ENCODE measurements around the gene WDR48. TPM values are rescaled to one million over a fixed set of nuclear protein-coding genes. Genes with fewer than 3 reads are reported as not detected.

WDR48 gene
- polyA plus RNA-seq, 4 donors: 70.3 to 112 (median 93.5) TPM

- DNase-seq (ENCODE audit: low read depth in 4 of 4, low spot score in 3 of 4): no peak
Observed at GRCh38 chr3:39100500-39100886, 48.7 kb downstream of the WDR48 start.

- no peak for DNase-seq (ENCODE audit: low read depth in 4 of 4, low spot score in 3 of 4)
Observed at GRCh38 chr3:39101022-39101689, 49.3 kb downstream of the WDR48 start.

GRCh38 chr3:39102504-39103323 lies 50.9 kb downstream of the WDR48 start:
- DNase-seq (ENCODE audit: low read depth in 4 of 4, low spot score in 3 of 4): no peak

- no peak for DNase-seq (ENCODE audit: low read depth in 4 of 4, low spot score in 3 of 4)
Observed at GRCh38 chr3:39103324-39103693, 51.5 kb downstream of the WDR48 start.

- no peak for DNase-seq (ENCODE audit: low read depth in 4 of 4, low spot score in 3 of 4)
Observed at GRCh38 chr3:39103791-39104552, 52.2 kb downstream of the WDR48 start.

GRCh38 chr3:39104961-39105686 lies 53.3 kb downstream of the WDR48 start:
- no peak for DNase-seq (ENCODE audit: low read depth in 4 of 4, low spot score in 3 of 4)

- no peak for DNase-seq (ENCODE audit: low read depth in 4 of 4, low spot score in 3 of 4)
Observed at GRCh38 chr3:39105687-39106063, 53.9 kb downstream of the WDR48 start.

- no peak for DNase-seq (ENCODE audit: low read depth in 4 of 4, low spot score in 3 of 4)
Observed at GRCh38 chr3:39106281-39106811, 54.5 kb downstream of the WDR48 start.

GRCh38 chr3:39106851-39107387 lies 55.1 kb downstream of the WDR48 start:
- DNase-seq (ENCODE audit: low read depth in 4 of 4, low spot score in 3 of 4): peak in 2 of 4 donors; percentile 18 to 27

GRCh38 chr3:39107388-39108199 lies 55.8 kb downstream of the WDR48 start, which contains the start of the genes GORASP1 and TTC21A:
Gene GORASP1, minus strand, starts transcription at chr3:39107627. Its CDS starts 86 bp downstream, at chr3:39107541.
Gene TTC21A, plus strand, starts transcription at chr3:39107680. Its CDS starts 158 bp downstream, at chr3:39107838.
- peak; percentile 72 to 89 (median 84) for DNase-seq (ENCODE audit: low read depth in 4 of 4, low spot score in 3 of 4)

GRCh38 chr3:39108200-39108710 lies 56.4 kb downstream of the WDR48 start:
- no peak for DNase-seq (ENCODE audit: low read depth in 4 of 4, low spot score in 3 of 4)

GRCh38 chr3:39109086-39109485 lies 57.3 kb downstream of the WDR48 start:
- no peak for DNase-seq (ENCODE audit: low read depth in 4 of 4, low spot score in 3 of 4)

- DNase-seq (ENCODE audit: low read depth in 4 of 4, low spot score in 3 of 4): no peak
Observed at GRCh38 chr3:39110041-39110639, 58.3 kb downstream of the WDR48 start.

GRCh38 chr3:39112113-39112512 lies 60.3 kb downstream of the WDR48 start:
- no peak for DNase-seq (ENCODE audit: low read depth in 4 of 4, low spot score in 3 of 4)

- no peak for DNase-seq (ENCODE audit: low read depth in 4 of 4, low spot score in 3 of 4)
Observed at GRCh38 chr3:39112535-39112934, 60.7 kb downstream of the WDR48 start.

GRCh38 chr3:39113291-39113690 lies 61.5 kb downstream of the WDR48 start:
- no peak for DNase-seq (ENCODE audit: low read depth in 4 of 4, low spot score in 3 of 4)

- no peak for DNase-seq (ENCODE audit: low read depth in 4 of 4, low spot score in 3 of 4)
Observed at GRCh38 chr3:39114456-39114855, 62.6 kb downstream of the WDR48 start.

- DNase-seq (ENCODE audit: low read depth in 4 of 4, low spot score in 3 of 4): no peak
Observed at GRCh38 chr3:39115870-39116269, 64.1 kb downstream of the WDR48 start.

- DNase-seq (ENCODE audit: low read depth in 4 of 4, low spot score in 3 of 4): no peak
Observed at GRCh38 chr3:39118079-39118478, 66.3 kb downstream of the WDR48 start.

Measured in left renal pelvis (tissue), 4 donors.